ENCODE measurements around the gene ALDH16A1. TPM values are rescaled to one million over a fixed set of nuclear protein-coding genes. Genes with fewer than 3 reads are reported as not detected.

ALDH16A1 gene
- total RNA-seq, 1 donor, result 26.4 TPM

DNA sequence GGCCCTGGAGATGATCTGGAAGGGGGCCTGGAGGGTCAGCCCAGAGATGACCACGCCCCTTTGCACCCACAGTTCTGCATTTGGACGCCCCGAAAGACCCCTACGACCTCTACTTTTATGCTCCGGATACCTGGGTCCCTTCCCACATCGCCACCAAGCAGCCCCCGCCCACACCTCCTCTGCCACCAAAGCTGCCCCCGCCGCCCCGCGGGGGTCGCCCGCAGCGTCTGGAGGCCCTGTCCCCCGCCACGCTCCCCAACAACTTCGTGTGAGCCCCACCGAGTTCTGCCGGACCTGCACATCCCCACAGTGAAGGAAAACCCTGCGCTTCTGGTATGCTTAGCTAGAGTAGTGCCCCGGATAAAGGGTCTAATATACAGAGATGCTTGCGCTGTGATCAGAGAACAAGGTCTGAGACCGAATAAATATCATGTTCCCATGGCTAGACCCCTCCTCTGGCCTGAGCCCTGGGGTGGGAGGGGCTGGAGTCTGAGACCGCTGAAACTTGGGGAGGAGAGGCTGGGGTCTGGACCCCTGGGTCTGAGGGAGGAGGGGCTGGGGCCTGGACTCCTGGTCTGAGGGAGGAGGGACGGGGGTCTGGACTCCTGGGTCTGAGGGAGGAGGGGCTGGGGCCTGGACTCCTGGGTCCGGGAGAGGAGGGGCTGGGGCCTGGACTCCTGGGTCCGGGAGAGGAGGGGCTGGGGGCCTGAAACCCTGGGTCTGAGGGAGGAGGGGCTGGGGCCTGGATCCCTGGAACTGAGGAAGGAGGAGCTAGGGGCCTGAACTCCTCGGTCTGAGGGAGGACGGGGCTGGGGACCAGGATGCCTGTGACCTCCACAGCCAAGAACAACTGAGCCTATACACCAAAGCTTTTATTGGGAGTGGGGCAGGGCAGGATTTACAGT lies 24.2 kb upstream of the ALDH16A1 start:
- Histone ChIP-seq H3K4me2 (ENCODE audit: insufficient read depth, low read length) (no peak overlapping the region), H3K27ac (ENCODE audit: low read depth, low read length) (no peak overlapping the region), H2AFZ (ENCODE audit: low read length) (no peak overlapping the region), H4K20me1 (ENCODE audit: insufficient read depth, low read length) (no peaks in the 10 kb centered on the region), H3K9me3 (ENCODE audit: low read depth, low read length) (no peaks in the 10 kb centered on the region), H3K4me3 (ENCODE audit: insufficient read depth, low read length) (no peak overlapping the region), H3K36me3 (ENCODE audit: insufficient read depth, low read length) (no peaks in the 10 kb centered on the region), H3K4me1 (ENCODE audit: insufficient read depth, low read length) (no peaks in the 10 kb centered on the region), H3K27me3 (ENCODE audit: insufficient read depth, low read length) (peaks cover 92% of the 10 kb centered on the region), H3K79me2 (ENCODE audit: insufficient read depth, low read length) (no peaks in the 10 kb centered on the region)
- TF ChIP-seq, protein P1, sequence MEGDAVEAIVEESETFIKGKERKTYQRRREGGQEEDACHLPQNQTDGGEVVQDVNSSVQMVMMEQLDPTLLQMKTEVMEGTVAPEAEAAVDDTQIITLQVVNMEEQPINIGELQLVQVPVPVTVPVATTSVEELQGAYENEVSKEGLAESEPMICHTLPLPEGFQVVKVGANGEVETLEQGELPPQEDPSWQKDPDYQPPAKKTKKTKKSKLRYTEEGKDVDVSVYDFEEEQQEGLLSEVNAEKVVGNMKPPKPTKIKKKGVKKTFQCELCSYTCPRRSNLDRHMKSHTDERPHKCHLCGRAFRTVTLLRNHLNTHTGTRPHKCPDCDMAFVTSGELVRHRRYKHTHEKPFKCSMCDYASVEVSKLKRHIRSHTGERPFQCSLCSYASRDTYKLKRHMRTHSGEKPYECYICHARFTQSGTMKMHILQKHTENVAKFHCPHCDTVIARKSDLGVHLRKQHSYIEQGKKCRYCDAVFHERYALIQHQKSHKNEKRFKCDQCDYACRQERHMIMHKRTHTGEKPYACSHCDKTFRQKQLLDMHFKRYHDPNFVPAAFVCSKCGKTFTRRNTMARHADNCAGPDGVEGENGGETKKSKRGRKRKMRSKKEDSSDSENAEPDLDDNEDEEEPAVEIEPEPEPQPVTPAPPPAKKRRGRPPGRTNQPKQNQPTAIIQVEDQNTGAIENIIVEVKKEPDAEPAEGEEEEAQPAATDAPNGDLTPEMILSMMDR (IDR thresholded peaks at IDR 0.05; ENCODE audit: extremely low read depth, low read depth, low read length), result no peak
- DNase-seq (ENCODE audit: insufficient read length, low spot score, missing footprints), result no peak

DNA sequence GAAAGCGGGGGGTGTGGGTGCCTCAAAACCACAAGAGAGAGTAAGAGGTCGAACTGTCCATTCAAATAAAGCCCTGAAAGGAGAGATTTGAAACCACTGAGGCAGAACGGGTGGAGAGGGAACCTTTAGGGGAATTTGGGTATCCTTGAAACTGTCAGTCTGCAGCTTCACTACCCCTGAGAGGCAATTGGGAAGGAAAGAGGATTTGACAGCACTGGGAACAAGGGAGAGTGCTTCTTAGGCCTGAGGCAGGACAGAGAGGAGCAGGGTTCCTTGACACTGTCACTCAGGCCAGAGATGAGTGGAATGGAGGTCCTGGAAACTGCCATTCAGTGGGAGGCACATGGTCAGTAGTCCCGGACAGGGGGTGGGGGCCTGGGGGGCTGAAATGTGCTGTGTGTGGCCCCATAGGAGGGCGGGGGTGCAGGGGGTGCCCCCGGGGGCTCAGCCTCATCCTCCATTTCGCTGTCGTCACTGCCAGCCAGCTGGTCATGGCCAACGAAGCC lies 22.8 kb upstream of the ALDH16A1 start:
- Histone ChIP-seq H4K20me1 (ENCODE audit: insufficient read depth, low read length) (no peaks in the 10 kb centered on the region), H3K79me2 (ENCODE audit: insufficient read depth, low read length) (no peaks in the 10 kb centered on the region), H3K4me3 (ENCODE audit: insufficient read depth, low read length) (no peak overlapping the region), H3K4me1 (ENCODE audit: insufficient read depth, low read length) (no peaks in the 10 kb centered on the region), H3K9me3 (ENCODE audit: low read depth, low read length) (no peaks in the 10 kb centered on the region), H3K4me2 (ENCODE audit: insufficient read depth, low read length) (no peak overlapping the region), H3K27ac (ENCODE audit: low read depth, low read length) (no peak overlapping the region), H3K27me3 (ENCODE audit: insufficient read depth, low read length) (peaks cover 79% of the 10 kb centered on the region), H3K36me3 (ENCODE audit: insufficient read depth, low read length) (no peaks in the 10 kb centered on the region), H2AFZ (ENCODE audit: low read length) (no peak overlapping the region)
- no peak for DNase-seq (ENCODE audit: insufficient read length, low spot score, missing footprints)
- TF ChIP-seq, protein P1 (IDR thresholded peaks at IDR 0.05; ENCODE audit: extremely low read depth, low read depth, low read length), result no peak

DNA sequence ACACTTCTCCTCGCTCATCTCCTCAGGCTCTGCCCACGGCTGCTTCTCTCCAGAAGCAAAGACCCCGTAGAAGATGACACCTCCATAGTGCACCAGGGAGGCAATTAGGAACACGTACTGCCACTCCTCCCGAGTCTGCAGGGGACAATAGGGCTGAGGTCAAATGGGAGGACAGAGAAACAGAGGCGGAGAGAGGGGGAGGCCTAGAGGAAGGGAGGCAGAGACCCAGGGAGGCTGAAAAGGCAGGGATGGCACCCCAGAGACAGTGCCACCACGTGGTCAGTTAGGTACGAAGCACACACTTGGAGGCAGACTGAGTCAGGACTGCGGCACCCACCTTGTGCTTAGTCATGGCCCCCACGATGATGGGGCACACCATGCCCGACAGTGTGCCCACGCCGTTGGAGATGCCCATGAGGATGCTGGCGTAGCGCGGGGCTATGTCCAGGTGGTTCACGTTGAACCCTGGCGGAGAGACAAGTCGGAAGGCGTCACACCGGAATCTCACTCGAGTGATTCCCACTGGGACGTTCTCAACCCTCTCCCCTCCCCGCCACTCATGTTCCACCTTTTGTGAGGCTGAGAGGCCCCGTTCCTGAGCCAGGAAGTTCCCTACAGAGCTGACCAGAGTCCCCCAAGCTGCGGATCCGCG lies 22.2 kb upstream of the ALDH16A1 start:
- Histone ChIP-seq H2AFZ (ENCODE audit: low read length) (no peak overlapping the region), H3K9me3 (ENCODE audit: low read depth, low read length) (no peaks in the 10 kb centered on the region), H3K36me3 (ENCODE audit: insufficient read depth, low read length) (no peaks in the 10 kb centered on the region), H3K79me2 (ENCODE audit: insufficient read depth, low read length) (no peaks in the 10 kb centered on the region), H3K4me1 (ENCODE audit: insufficient read depth, low read length) (no peaks in the 10 kb centered on the region), H3K4me2 (ENCODE audit: insufficient read depth, low read length) (no peak overlapping the region), H3K4me3 (ENCODE audit: insufficient read depth, low read length) (no peak overlapping the region), H3K27ac (ENCODE audit: low read depth, low read length) (no peak overlapping the region), H4K20me1 (ENCODE audit: insufficient read depth, low read length) (no peaks in the 10 kb centered on the region), H3K27me3 (ENCODE audit: insufficient read depth, low read length) (peaks cover 74% of the 10 kb centered on the region)
- peak; percentile 86 for DNase-seq (ENCODE audit: insufficient read length, low spot score, missing footprints)
- TF ChIP-seq, protein P1 (IDR thresholded peaks at IDR 0.05; ENCODE audit: extremely low read depth, low read depth, low read length), result peak; percentile 27

DNA sequence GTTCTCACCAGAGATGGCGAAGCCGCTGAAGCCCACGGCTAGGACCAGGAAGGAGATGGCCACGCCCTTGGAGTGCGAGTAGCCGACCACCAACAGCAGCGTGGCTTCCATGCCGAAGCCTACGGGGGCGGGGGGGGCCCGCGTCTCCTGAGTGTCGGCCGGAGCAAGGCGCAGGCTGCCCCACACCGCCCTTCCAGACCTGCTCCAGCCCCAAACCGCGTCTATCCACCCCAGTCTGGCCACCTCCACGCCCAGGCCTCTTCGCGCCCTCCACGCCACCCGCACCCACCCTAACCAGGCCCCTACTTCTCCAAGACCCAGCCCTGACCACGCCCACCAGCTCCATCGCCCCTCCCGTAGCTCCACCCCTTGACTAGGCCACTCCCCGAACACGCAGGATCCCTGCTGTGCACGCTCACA lies 21.7 kb upstream of the ALDH16A1 start:
- peak; percentile 78 for DNase-seq (ENCODE audit: insufficient read length, low spot score, missing footprints)
- Histone ChIP-seq H3K79me2 (ENCODE audit: insufficient read depth, low read length) (no peaks in the 10 kb centered on the region), H3K36me3 (ENCODE audit: insufficient read depth, low read length) (no peaks in the 10 kb centered on the region), H3K4me3 (ENCODE audit: insufficient read depth, low read length) (no peak overlapping the region), H3K4me1 (ENCODE audit: insufficient read depth, low read length) (no peaks in the 10 kb centered on the region), H2AFZ (ENCODE audit: low read length) (no peak overlapping the region), H4K20me1 (ENCODE audit: insufficient read depth, low read length) (no peaks in the 10 kb centered on the region), H3K27ac (ENCODE audit: low read depth, low read length) (no peak overlapping the region), H3K9me3 (ENCODE audit: low read depth, low read length) (no peaks in the 10 kb centered on the region), H3K27me3 (ENCODE audit: insufficient read depth, low read length) (peaks cover 74% of the 10 kb centered on the region), H3K4me2 (ENCODE audit: insufficient read depth, low read length) (no peak overlapping the region)
- TF ChIP-seq, protein P1 (IDR thresholded peaks at IDR 0.05; ENCODE audit: extremely low read depth, low read depth, low read length), result no peak

All from osteoblast (primary cell).